ENCODE data around the gene REC114. TPM values are rescaled to one million over a fixed set of nuclear protein-coding genes. Genes with fewer than 3 reads are reported as not detected.

REC114 gene
- total and polyA plus RNA-seq, 2 of the 8 experiments (the other 6 are each of a cell fraction or from before 2014, with no cell fraction given) = 0.12 TPM; not detected in 1

- ChIA-PET CTCF (ENCODE audit: partially characterized antibody) (interaction anchor here (0.7 to 2.4 kb wide), 6 partner anchors 26 to 237 kb away, joined by 3 to 7 read pairs (median 3); no protein-coding TSS in a partner anchor), POLR2A (ENCODE audit: partially characterized antibody) (interaction anchor here (0.9 kb wide), 1 partner anchor 46 kb away, joined by 3 read pairs; no protein-coding TSS in a partner anchor)
- H4K20me1 ChIP-seq (replicated peaks in 1 of 2; ENCODE audit: control insufficient read depth in 1 of 2, insufficient read depth in 2 of 2, low read length in 2 of 2) = peaks cover 4 to 11% of the 10 kb centered on the region in 2 experiments
- no peak overlapping the region for H3K9ac ChIP-seq (replicated peaks in 1 of 4; ENCODE audit: extremely low read depth in 1 of 4, low read depth in 3 of 4, low read length in 3 of 4)
- no peak overlapping the region for H2BK5ac ChIP-seq (ENCODE audit: low read depth, low read length)
- H3K23me2 ChIP-seq (ENCODE audit: low read depth, low read length) = no peaks in the 10 kb centered on the region
- no peak overlapping the region for H2BK120ac ChIP-seq (replicated peaks; ENCODE audit: low read depth, low read length)
- FAIRE-seq (no peak), DNase-seq (ENCODE audit: low read depth in 1 of 2, low spot score in 2 of 2) (no peak)
- 91% methylated on average over 5 of the region's 5 CpGs; no CpG with 5 or more reads in 1 of the 2 experiments for WGBS, 2 experiments (ENCODE audit: extremely low coverage in 1 of 2, insufficient coverage in 1 of 2, insufficient read length in 1 of 2, insufficient replicate concordance in 2 of 2, low coverage in 1 of 2, low lambda C conversion rate in 2 of 2, missing lambda C conversion rate in 1 of 2)
- H2BK20ac ChIP-seq (ENCODE audit: low read length) = no peak overlapping the region
- no peak overlapping the region for H3K27ac ChIP-seq (ENCODE audit: low read depth, low read length)
- H3K4me1 ChIP-seq (replicated peaks in 1 of 4; ENCODE audit: control insufficient read depth in 3 of 4, insufficient read depth in 4 of 4, low read length in 3 of 4) = peaks cover 0 to 3% (median 0%) of the 10 kb centered on the region in 4 experiments; a peak in 1 of 7 replicates
- H3K14ac ChIP-seq (ENCODE audit: insufficient read length) = no peak overlapping the region
- H3K18ac ChIP-seq (ENCODE audit: extremely low read depth, low read length) = no peak overlapping the region
- H2AFZ ChIP-seq (ENCODE audit: low read length) = no peak overlapping the region
- H3K27me3 ChIP-seq (replicated peaks in 1 of 4; ENCODE audit: control insufficient read depth in 3 of 4, extremely low read depth in 1 of 4, insufficient read depth in 3 of 4, low read length in 3 of 4) = no peaks in the 10 kb centered on the region
- no peak overlapping the region for H3K4ac ChIP-seq (replicated peaks; ENCODE audit: insufficient read length, low read depth, low read length)
- H3K23ac ChIP-seq (ENCODE audit: insufficient read length) = no peak overlapping the region
- no peak overlapping the region for H4K5ac ChIP-seq (ENCODE audit: insufficient read length, low read depth, low read length)
- H4K91ac ChIP-seq (replicated peaks; ENCODE audit: insufficient read length, low read length) = no peak overlapping the region
- H3K36me3 ChIP-seq (ENCODE audit: control insufficient read depth in 2 of 4, insufficient read depth in 4 of 4, low read length in 3 of 4) = peaks cover 2 to 45% (median 24%) of the 10 kb centered on the region in 4 experiments; a peak in 6 of 8 replicates
- H2AK5ac ChIP-seq (ENCODE audit: low read depth, low read length) = no peak overlapping the region
- no peaks in the 10 kb centered on the region for H3K79me1 ChIP-seq (ENCODE audit: low read depth, low read length)
- H2BK12ac ChIP-seq (ENCODE audit: low read depth, low read length) = no peak overlapping the region
- H3K4me3 ChIP-seq (ENCODE audit: extremely low read depth in 1 of 4, insufficient read depth in 2 of 4, low read depth in 3 of 4, low read length in 4 of 4) = no peak overlapping the region
- H3K4me2 ChIP-seq (ENCODE audit: insufficient read depth in 1 of 2, low read depth in 2 of 2, low read length in 2 of 2) = no peak overlapping the region
- TF ChIP-seq MAFK (IDR thresholded peaks at IDR 0.05; ENCODE audit: low read depth, low read length) (no peak), TCF12 (IDR thresholded peaks at IDR 0.05; ENCODE audit: low read depth, low read length) (no peak), SUZ12 (IDR thresholded peaks at IDR 0.05; ENCODE audit: low read length) (no peak), CBX5 (IDR thresholded peaks at IDR 0.05; ENCODE audit: low read depth, low read length) (no peak)
- no peak overlapping the region for H2BK15ac ChIP-seq (ENCODE audit: low read length)
- no peak overlapping the region for H3K56ac ChIP-seq (replicated peaks; ENCODE audit: insufficient read length, low read depth, low read length)
- no peak overlapping the region for H4K8ac ChIP-seq (ENCODE audit: extremely low read depth, insufficient read depth, low read length)
- H3K79me2 ChIP-seq (ENCODE audit: control insufficient read depth in 1 of 2, insufficient read depth in 2 of 2, low read length in 2 of 2) = peaks cover 3 to 4% of the 10 kb centered on the region in 2 experiments; a peak in 2 of 4 replicates
- H3K9me3 ChIP-seq (ENCODE audit: insufficient read depth in 2 of 2, low read depth in 1 of 2, low read length in 1 of 2) = no peaks in the 10 kb centered on the region
Measured at GRCh38 chr15:73585871-73586654, 143.1 kb downstream of the REC114 start.
